Measurements from ENCODE around the gene SMIM36. TPM values are rescaled to one million over a fixed set of nuclear protein-coding genes. Genes with fewer than 3 reads are reported as not detected.
A peak's percentile ranks its signal among the peaks of the same experiment; 100 is the strongest.
"Not testable (repeated sequence)": the region's sequence is repeated elsewhere in the genome, so short reads cannot be mapped to it uniquely, and the experiment has no call there.

SMIM36 gene
- polyA plus RNA-seq, 3 donors = 0.14 TPM; not detected in 2

DNA sequence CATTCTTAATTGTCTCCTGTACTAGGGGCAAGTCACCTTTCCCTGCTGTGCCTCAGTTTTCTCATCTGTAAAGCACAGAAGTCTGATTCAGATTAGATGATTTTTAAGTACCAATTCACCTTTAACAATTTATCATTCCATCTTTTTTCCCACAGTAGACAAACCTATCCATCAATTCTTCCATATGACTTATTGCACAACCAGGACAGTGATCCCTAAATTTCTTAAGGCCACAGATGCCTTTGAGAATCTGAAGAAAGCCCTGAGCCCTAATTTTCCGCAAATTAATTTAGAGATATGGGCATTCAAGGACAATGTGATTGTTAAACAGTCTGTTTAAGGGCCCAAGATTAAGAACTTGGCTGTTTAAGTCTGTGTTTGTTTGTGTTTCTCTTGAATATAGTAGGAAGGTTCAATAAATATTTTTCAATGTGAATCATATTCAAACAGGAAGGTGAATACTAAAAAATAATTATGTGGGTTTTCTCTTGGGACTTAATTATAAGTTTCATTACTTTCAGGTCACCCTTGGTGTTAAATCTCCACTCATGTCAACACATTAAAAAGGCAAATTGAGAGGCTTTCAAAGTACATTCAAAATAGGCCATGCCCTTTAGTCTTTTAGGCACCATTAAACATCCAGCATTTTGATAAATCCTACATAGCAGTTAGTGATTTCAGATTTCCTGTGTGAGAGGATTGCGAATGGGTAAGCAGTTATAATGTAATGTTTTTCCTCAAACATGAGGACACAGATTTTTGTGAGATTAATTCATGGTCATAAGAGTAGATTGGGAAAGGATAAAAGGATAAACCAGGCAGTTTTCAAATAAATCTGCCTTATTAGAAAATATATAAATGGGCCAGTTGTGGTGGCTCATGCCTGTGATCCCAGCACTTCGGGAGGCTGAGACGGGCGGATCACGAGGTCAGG is 54.7 kb downstream of the SMIM36 start:
- DNase-seq = no peak

GRCh38 chr17:55454906-55455474 is 56.3 kb downstream of the SMIM36 start:
- DNase-seq = no peak

DNA sequence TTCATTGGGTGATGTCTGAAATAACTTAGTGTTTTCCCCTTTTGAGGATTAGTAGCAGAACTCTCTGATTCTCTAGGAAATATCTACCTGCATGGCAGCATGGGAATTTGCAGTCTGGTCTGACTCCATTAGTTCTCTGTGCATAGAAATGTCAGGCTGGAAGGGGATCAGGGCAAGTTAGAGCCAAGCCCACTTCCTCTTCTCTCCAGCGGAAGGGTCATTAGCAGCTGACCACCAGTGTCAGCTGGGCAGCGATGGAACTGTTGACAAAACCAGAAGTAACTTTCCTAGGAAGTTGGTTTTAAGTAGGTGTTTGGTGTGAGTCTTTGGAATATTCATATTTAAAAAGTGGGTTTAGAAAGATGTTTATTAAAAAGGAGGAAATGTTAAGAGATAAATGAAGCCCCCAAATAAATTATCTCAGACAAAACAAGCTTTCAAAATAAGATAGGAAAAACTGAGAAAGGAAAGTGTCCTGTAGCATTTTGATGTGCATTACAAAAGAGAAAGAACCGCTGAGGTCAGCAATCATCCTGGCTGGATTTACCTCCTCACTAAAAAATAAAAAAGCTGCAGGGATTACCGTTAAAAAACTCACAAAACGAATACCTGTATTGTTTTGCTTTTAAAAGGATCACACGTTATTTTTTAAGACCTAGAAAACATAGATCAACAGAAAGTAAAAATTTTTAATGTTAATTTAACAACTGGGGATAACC is 57.3 kb downstream of the SMIM36 start:
- no peak for DNase-seq

- DNase-seq = no peak
Observed at GRCh38 chr17:55452139-55452790, 59.0 kb downstream of the SMIM36 start.

DNA sequence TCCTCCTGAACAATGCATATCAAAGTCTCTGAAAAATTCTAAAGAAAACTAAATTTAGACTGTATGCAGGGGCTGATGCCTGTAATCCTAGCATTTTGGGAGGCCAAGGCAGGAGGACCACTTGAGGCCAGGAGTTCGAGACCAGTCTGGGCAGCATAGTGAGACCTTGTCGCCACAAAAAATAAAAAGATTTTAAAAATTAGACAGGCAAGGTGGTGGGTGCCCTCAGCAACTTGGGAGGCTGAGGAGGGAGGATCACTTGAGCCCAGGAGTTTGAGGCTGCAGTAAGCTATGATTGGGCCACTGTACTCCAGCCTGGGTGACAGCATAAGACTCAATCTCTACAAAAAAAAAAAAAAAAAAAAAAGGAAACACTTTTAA is 59.5 kb downstream of the SMIM36 start:
- DNase-seq = no peak

DNA sequence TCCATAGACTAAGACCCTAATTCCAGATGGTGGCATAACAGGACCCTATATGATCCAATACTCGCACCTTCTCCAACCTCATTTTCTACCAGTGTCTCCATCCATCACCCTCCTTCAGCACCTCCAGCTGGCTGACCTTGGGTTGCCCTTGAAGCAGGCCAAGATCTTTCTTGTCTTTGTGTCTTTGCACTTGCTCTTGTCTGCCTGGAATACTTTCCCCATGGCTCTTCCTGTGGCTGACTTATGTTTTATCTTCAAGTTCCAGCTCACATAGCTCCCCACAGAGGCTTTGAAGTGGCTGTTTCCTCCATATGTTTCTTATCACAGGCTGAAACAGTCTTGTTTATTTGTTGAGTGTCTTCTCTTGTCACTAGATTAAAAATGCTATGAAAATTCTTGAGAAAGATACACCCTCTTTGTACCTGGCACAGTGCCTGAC is 60.0 kb downstream of the SMIM36 start:
- peak; percentile 57 for DNase-seq

DNA sequence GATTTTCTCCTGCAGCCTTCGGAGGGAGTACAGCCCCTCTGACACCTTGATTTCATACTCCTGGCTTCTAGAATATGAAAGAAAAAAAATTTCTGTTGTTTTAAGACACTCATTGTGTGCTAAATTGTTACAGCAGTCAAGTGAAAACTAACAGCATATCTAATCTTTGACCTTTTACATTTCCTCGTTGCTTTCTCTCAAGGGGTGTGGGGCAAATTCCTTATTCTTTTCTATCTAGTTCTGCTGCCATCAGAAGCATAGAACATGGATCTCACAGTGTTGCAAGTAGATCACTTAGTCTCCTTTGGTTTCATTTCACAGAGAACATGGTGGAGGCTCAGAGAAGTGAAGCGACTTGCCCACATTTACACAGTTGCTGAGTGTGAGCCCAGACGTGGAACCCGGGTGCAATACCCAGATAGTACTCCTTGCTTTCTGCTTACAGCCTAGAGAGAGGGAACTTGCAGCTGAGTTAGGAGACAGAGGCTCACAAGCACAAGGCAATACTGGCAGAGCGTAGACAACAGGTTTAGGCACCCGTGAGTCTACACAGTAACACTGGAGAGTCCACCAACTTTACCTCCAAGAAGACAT is 60.9 kb downstream of the SMIM36 start:
- no peak for DNase-seq

GRCh38 chr17:55448681-55449080 is 62.6 kb downstream of the SMIM36 start:
- DNase-seq = no peak

- no peak for DNase-seq
Observed at GRCh38 chr17:55446581-55447205, 64.6 kb downstream of the SMIM36 start.

DNA sequence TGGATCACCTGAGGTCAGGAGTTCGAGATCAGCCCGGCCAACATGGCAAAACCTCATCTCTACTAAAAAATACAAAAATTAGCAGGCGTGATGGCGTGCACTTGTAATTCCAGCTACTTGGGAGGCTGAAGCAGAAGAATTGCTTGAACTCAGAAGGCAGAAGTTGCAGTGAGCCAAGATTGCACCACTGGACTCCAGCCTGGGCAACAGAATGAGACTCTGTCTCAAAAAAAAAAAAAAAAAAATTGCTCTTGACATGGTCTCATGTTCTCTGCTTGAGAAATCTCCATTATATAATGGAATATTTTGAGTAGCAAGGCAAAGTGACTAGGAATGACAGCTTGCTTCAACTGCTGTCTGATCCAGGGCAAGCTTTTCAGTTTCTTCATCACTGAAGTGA is 65.2 kb downstream of the SMIM36 start:
- not testable (repeated sequence) for DNase-seq

DNA sequence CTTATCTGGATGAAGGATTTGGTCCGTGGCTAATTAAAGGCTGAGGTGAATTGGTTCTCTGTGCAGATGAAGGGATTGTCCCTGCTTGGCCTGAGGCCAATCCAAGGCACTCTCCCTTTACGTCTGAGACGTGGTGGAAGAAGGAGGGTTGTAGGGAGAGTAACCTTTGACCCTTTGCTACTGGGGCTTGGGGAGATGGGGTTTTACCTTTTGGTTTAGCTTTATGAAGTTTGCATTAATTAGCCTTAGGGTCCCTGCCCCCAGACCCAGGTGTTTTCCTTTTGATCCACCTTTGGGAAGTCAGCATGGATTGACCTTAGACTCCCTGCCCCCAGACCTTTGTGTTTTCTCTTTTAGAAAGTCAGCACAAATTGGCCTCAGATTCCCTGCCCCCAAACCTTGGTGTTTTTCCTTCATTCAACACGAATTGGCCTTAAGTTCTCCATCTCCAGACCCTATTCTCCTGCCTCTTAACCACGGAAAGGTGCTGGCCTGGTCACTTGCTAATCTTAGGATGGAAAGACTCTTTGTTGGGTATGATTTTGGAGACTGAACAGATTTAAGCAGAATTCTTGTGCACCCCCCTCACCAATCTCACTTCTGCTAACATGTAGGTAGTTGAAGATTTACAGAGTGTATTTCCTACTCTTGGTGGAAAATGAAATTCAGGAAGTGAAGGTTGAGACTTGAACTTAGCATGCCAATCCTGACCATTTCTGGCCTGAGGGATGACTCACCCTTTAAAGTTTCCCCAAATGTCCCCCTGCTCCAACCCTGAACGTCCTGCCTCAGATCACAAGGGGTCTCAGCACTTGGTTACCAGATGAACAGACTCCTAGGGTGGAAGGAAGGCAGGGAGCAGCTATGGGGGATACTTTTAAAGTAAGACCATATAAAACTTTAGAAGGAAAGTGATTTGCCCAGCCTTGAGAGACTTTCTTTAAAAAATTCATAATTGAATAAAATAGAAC is 66.5 kb downstream of the SMIM36 start:
- DNase-seq = no peak

DNA sequence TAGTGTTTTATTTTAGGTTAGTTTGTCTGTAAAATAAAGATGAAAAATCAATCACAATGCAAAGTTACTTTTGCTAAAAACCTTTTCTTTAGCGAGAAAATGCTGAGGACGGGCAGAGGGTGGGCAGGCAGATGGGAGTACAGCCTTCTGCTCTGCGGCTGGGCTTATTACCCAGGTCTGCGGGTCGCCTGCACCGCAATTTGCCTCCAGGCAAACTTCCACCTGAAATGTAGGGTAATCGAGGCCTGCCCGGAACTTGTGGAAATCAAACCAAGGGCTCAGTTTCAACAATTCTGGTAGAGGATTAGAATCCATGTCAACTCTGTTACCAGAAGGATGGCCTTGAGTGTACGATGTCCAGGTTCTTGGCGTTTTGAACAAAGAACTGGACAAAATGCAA is 67.3 kb downstream of the SMIM36 start:
- DNase-seq = no peak

- no peak for DNase-seq
Observed at GRCh38 chr17:55442953-55443683, 68.1 kb downstream of the SMIM36 start.

GRCh38 chr17:55442462-55442861 is 68.8 kb downstream of the SMIM36 start:
- DNase-seq = no peak

GRCh38 chr17:55441544-55441943 is 69.7 kb downstream of the SMIM36 start:
- DNase-seq = no peak

DNA sequence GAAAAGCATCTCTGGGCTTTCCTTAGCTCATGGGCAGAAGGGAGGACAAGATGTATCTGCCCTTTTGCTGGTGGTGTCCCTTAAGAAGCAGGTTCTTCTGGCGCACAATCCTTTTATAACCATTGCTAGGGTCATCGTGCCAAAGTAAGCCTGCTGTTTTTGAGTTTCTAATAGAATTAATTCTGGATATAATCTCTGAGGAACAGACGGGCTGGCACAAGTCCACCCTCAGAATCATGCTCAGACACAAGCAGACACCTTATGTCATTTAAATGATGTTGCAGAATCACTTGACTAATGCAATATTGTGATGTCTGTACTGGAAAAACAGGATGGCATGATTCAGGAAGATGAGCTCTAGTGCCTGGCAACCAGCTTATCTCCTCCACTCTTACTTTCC is 70.9 kb downstream of the SMIM36 start:
- DNase-seq = no peak

- DNase-seq = no peak
Observed at GRCh38 chr17:55437159-55437605, 74.1 kb downstream of the SMIM36 start.

GRCh38 chr17:55436224-55437158 is 74.8 kb downstream of the SMIM36 start:
- no peak for DNase-seq

Measured in renal pelvis (tissue), 4 donors.